ENCODE measurements around the gene CRADD. TPM values are rescaled to one million over a fixed set of nuclear protein-coding genes. Genes with fewer than 3 reads are reported as not detected.

CRADD gene
- total and polyA plus RNA-seq, 10 of the 15 experiments (the other 5 are each of a cell fraction or from before 2014, with no cell fraction given): 7.6 to 15.5 (median 11.7) TPM

GRCh38 chr12:93813972-93814821, 137.0 kb downstream of the CRADD start (continued):
- TF ChIP-seq JUNB (IDR thresholded peaks at IDR 0.05): no peak
- no peak for TF ChIP-seq ZNF622 (IDR thresholded peaks at IDR 0.05)

- Histone ChIP-seq H3K4me1 (ENCODE audit: control insufficient read depth, insufficient read depth, low read length) (no peaks in the 10 kb centered on the region), H3K9me3 (replicated peaks; ENCODE audit: control insufficient read depth, insufficient read depth, low read length) (no peaks in the 10 kb centered on the region), H3K4me2 (ENCODE audit: control insufficient read depth, insufficient read depth) (no peak overlapping the region), H3K4me3 (no peak overlapping the region), H2AFZ (ENCODE audit: control insufficient read depth, low read depth, low read length) (no peak overlapping the region), H3K36me3 (ENCODE audit: control insufficient read depth in 2 of 2, insufficient read depth in 2 of 2, low read length in 1 of 2) (no peaks in the 10 kb centered on the region), H3K27ac (ENCODE audit: control insufficient read depth, insufficient read depth) (no peak overlapping the region), H3K9ac (ENCODE audit: control insufficient read depth, insufficient read depth, low read length) (no peak overlapping the region), H4K20me1 (ENCODE audit: control insufficient read depth, insufficient read depth) (no peaks in the 10 kb centered on the region), H3K27me3 (replicated peaks in 1 of 2; ENCODE audit: control insufficient read depth in 2 of 2, insufficient read depth in 2 of 2, low read length in 1 of 2) (no peaks in the 10 kb centered on the region), H3K79me2 (ENCODE audit: control insufficient read depth, insufficient read depth, low read length) (no peaks in the 10 kb centered on the region)
- ChIA-PET POLR2A (no interaction called here), RAD21 (ENCODE audit: unreplicated experiment) (no interaction called here), SMC1A (ENCODE audit: uncharacterized antibody, unreplicated experiment) (interaction anchor here (1.0 to 1.1 kb wide), 2 partner anchors 10 to 13 kb away, joined by 3 read pairs; no protein-coding TSS in a partner anchor), CTCF (interaction anchor here (0.7 kb wide), 1 partner anchor 50 kb away, joined by 3 read pairs; no protein-coding TSS in a partner anchor)
- FAIRE-seq: no peak
- no peak for DNase-seq (ENCODE audit: low read depth, low spot score)
- no TSS peak for BruUV-seq (replicated peaks)
- no peak for ATAC-seq
- in situ Hi-C loops (cut with MboI) (no loop called here), intact Hi-C loops (cut with micrococcal nuclease; ENCODE audit: unreplicated experiment) (no loop called here)
- TF ChIP-seq PBX3 (IDR thresholded peaks at IDR 0.05; ENCODE audit: insufficient replicate concordance, low read depth, low read length) (no peak), ZSCAN29 (IDR thresholded peaks at IDR 0.05) (no peak), NRF1 (conservative IDR thresholded peaks at IDR 0.05; ENCODE audit: low read depth, low read length) (no peak), RUNX3 (IDR thresholded peaks at IDR 0.05; ENCODE audit: low read length) (no peak), SIX5 (IDR thresholded peaks at IDR 0.05; ENCODE audit: low read depth, low read length, severe bottlenecking) (no peak), RELA (IDR thresholded peaks at IDR 0.05; ENCODE audit: borderline replicate concordance, partially characterized antibody) (no peak), DPF2 (IDR thresholded peaks at IDR 0.05) (no peak), USF2 (IDR thresholded peaks at IDR 0.05; ENCODE audit: borderline replicate concordance, low read depth, low read length) (no peak)
- WGBS (ENCODE audit: insufficient coverage, insufficient replicate concordance, low lambda C conversion rate, missing lambda C conversion rate): 44% methylated on average over 9 of the region's 9 CpGs
These were observed 141.4 kb downstream of the CRADD start for GRCh38 chr12:93818488-93819049.

Measured in GM12878 (cell line).